Thoracic aorta (tissue), 2 donors: ENCODE results near the gene MYBBP1A. TPM values are rescaled to one million over a fixed set of nuclear protein-coding genes. Genes with fewer than 3 reads are reported as not detected.

Source experiments
- ATAC-seq: fragments of 150-250 bp; one replicate; pipeline ENCODE4 v1.8.0; 2017; ENCODE audit warnings: low read depth; ENCODE audit not compliant: insufficient number of reproducible peaks, low FRiP score
- DNase-seq: peaks from one replicate; pipeline ENCODE4 v3.0.0-alpha.2; 2020; ENCODE audit warnings: low spot score
- H3K27ac ChIP-seq, 2 donors: fragments of 200-600 bp; sonication (generic); 1 replicate in 1 of 2; 2 replicates in 1 of 2; pipeline ENCODE4 v1.5.1; 2016; ENCODE audit warnings: mild to moderate bottlenecking in 2 of 2, moderate library complexity in 2 of 2
- H3K27me3 ChIP-seq: fragments of 200-600 bp; sonication (generic); replicated peaks from 2 replicates; pipeline ENCODE4 v1.6.0; 2016; ENCODE audit warnings: mild to moderate bottlenecking; ENCODE audit not compliant: insufficient read depth
- H3K36me3 ChIP-seq: fragments of 200-600 bp; sonication (generic); one replicate; pipeline ENCODE4 v1.5.1; 2016
- H3K4me1 ChIP-seq, 2 donors: fragments of 200-600 bp; sonication (generic); 1 replicate in 1 of 2; 2 replicates in 1 of 2; pipeline versions ENCODE4 v1.5.1 to v1.6.0; 2016; ENCODE audit warnings: low read depth in 2 of 2, mild to moderate bottlenecking in 1 of 2; ENCODE audit not compliant: control insufficient read depth in 1 of 2
- H3K4me3 ChIP-seq: fragments of 200-600 bp; sonication (generic); 2 replicates; pipeline ENCODE4 v1.5.1; 2016; ENCODE audit warnings: mild to moderate bottlenecking
- H3K9me3 ChIP-seq: fragments of 200-600 bp; sonication (generic); 2 replicates; pipeline ENCODE4 v1.5.1; 2016
- total RNA-seq, 2 donors: library from RNA; depleted of rRNA; stranded (reverse); fragments of >200 nt; gene quantifications; one replicate each; pipeline versions ENCODE4 v1.1.0 to v1.2.3, GENCODE V29; 2016
- TF ChIP-seq, protein P1 (sequence below): fragments of 200-600 bp; sonication (generic); IDR thresholded peaks from one replicate; pipeline ENCODE4 v1.5.1; 2019; ENCODE audit warnings: antibody characterized with exemption

The MYBBP1A gene
- total RNA-seq, 2 donors from 2014 or later = 47.4 to 92.6 TPM

DNA sequence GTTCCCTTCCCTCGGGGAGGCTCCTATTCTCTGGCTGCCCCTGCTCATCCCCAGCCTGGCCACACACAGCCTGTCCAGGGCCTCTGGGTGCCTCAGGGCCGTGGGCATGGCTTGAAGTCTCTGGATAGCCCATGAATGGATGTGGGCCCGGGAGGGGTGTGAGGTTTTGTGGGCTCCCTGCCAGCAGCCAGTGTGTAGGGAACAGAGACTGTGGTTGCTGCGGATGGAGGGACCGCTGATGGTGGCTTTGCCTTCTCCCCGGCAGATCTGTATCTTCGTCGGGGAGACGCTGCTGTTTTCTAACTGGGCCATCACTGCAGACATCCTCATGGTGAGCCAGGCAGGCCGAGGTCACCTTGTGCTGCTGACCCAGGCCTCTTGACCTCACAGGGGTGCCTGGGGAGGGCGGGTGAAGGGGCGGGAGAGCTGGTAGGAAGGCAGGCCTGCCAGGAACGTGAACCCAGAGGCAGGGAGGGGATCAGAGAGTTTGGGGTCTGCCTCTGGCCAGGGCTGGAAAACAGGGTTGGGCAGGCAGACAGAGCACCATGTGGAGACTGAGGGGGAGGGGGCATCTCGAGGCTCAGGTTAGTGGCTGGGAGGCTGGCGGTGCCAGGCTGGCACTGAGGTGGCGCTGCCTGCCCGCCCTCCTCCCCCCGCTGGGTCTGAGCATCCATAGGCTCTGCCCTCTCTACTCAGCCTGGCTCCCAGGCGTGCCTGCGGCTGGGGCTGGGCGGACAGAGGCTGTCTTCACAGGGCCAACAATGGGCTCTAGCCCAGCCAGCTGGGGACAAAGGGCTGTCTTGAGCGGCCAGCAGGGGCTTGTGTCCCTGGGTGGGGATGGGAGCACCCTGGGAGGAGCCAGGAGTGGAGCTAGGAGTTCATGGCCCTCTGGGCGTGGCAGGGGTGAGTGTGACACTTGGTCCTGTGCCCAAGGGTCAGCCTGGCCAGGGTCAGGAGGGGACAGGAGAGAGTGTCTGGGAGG, 21.4 kb downstream of the MYBBP1A start:
- Histone ChIP-seq H3K4me1 (peaks cover 10 to 30% of the 10 kb centered on the region in 2 donors), H3K27me3 (no peaks in the 10 kb centered on the region), H3K4me3 (no peak overlapping the region), H3K36me3 (no peaks in the 10 kb centered on the region), H3K9me3 (no peaks in the 10 kb centered on the region), H3K27ac (peak overlapping the region in 1 of 2 donors; percentile 8)
- no peak for DNase-seq
- ATAC-seq = no peak
- TF ChIP-seq, protein P1, sequence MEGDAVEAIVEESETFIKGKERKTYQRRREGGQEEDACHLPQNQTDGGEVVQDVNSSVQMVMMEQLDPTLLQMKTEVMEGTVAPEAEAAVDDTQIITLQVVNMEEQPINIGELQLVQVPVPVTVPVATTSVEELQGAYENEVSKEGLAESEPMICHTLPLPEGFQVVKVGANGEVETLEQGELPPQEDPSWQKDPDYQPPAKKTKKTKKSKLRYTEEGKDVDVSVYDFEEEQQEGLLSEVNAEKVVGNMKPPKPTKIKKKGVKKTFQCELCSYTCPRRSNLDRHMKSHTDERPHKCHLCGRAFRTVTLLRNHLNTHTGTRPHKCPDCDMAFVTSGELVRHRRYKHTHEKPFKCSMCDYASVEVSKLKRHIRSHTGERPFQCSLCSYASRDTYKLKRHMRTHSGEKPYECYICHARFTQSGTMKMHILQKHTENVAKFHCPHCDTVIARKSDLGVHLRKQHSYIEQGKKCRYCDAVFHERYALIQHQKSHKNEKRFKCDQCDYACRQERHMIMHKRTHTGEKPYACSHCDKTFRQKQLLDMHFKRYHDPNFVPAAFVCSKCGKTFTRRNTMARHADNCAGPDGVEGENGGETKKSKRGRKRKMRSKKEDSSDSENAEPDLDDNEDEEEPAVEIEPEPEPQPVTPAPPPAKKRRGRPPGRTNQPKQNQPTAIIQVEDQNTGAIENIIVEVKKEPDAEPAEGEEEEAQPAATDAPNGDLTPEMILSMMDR = no peak

DNA sequence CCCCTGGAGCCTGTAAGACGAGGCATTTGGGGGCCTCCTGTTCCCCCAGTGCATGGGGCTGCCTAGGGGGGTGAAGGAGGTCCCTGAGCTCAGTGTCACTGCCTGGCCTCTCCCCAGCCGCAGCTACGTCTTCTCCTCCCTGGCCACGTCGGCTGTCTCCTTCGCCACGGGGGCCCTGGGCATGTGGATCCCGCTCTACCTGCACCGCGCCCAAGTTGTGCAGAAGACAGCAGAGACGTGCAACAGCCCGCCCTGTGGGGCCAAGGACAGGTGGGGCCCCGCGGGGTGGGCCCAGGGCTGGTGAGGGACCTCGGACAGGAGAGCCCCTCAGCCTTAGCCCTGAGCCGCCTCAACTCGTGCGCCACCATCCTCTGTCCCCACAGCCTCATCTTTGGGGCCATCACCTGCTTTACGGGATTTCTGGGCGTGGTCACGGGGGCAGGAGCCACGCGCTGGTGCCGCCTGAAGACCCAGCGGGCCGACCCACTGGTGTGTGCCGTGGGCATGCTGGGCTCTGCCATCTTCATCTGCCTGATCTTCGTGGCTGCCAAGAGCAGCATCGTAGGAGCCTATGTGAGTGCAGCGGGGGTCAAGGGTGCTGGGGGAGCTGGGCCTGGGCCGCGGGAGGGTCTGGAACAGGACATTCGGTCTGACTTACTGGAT, 22.2 kb downstream of the MYBBP1A start:
- no peaks in the 10 kb centered on the region for H3K36me3 ChIP-seq
- ATAC-seq = no peak
- H3K9me3 ChIP-seq = no peaks in the 10 kb centered on the region
- peaks cover 10 to 23% of the 10 kb centered on the region in 2 donors for H3K4me1 ChIP-seq
- no peak overlapping the region for H3K4me3 ChIP-seq
- H3K27ac ChIP-seq = peak overlapping the region in 1 of 2 donors; percentile 5
- TF ChIP-seq, protein P1 = no peak
- no peak for DNase-seq
- H3K27me3 ChIP-seq = no peaks in the 10 kb centered on the region

DNA sequence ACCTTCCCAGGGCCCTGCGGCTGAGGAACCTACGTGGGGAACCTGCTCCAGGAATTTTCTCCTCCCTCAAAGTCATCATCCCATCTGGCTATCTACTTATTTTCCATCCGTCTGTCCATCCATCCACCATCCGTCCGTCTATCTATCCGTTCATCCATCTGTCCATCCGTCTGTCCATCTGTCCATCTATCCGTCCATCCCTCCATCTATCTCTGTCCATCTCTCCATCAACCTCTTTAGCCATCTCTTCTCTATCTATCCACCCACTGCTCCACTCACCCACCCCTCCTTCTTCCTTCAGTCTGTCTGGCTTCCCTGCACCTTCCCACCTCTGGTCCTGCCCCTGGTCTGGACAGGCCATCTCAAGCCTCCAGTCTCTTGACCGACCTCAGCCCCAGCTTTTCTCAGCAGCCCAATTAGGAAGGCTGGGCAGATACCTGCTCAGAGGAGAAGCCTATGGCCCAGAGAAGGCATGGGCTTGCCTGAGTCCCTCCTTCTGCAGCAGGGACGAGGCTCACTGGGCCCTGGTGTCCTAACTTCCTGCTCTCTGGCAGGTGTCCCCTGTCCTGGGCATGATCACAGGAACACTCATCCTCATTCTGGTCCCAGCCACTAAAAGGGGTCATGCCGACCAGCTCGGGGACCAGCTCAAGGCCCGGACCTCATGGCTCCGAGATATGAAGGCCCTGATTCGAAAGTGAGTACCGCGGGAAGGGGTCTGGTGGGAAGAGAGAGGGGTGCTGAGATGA, 23.0 kb downstream of the MYBBP1A start:
- peaks cover 9 to 21% of the 10 kb centered on the region in 2 donors for H3K4me1 ChIP-seq

DNA sequence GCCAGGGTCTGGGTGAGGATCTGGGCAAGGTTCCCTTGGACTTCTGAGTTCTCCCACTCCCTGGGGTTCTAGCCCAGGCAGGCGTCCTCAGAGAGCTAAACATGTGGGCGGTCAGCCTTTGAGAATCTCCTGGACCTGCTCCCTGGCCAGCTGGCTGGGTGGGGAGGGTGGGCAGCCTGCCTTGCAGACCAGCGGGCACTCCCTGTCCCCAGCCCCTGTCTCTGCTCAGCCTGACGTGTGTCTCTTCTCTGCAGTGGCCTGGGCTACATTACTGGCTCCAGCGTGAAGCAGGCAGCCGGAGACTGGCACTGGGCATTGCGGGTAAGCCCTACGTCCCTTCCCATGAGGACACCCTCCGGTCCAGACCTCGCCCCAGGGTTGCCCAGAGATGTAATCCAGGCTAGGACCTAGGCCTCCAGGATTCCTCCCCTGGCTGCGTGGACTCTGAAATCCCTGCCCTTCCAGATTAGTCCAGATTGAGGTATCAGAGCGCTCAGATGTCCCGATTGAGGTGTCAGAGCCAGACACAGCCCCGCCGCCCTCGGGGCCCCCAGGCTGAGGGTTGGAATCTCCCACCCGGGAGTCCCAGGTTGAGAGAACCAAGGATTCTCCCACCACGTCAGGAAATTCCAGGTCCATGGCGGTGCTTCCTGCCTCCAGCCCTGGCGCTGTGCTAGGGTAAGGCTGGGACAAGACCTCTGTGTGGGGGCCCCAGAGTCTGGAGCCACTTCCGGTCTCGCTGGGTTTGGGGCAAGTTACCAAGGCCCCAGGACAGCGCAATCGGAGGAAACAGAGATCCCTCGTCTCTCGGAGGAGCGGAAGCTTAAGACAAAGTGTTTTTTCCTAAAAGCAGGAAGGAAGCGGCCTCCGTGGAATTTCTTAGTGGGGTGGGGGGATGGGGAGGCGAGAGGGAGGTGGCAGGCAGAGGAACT, 24.1 kb downstream of the MYBBP1A start:
- Histone ChIP-seq H3K4me1 (peaks cover 5 to 19% of the 10 kb centered on the region in 2 donors), H3K9me3 (no peaks in the 10 kb centered on the region), H3K36me3 (no peaks in the 10 kb centered on the region), H3K27ac (no peak overlapping the region), H3K27me3 (no peaks in the 10 kb centered on the region), H3K4me3 (no peak overlapping the region)
- ATAC-seq (no peak), DNase-seq (no peak)
- TF ChIP-seq, protein P1 = no peak

More for the DNA sequence above, 23.0 kb downstream of the MYBBP1A start:
- H3K9me3 ChIP-seq = no peaks in the 10 kb centered on the region
- H3K4me3 ChIP-seq = no peak overlapping the region
- ATAC-seq (no peak), DNase-seq (no peak)
- no peaks in the 10 kb centered on the region for H3K36me3 ChIP-seq
- no peaks in the 10 kb centered on the region for H3K27me3 ChIP-seq
- TF ChIP-seq, protein P1 = no peak
- no peak overlapping the region for H3K27ac ChIP-seq
